Neural cell (in vitro differentiated cells): ENCODE measurements around the gene MISP. TPM values are rescaled to one million over a fixed set of nuclear protein-coding genes. Genes with fewer than 3 reads are reported as not detected.

ENCODE experiments used
- H2AFZ ChIP-seq: fragments of 200-600, 300-800 bp; sonication (generic), shearing (Covaris generic); 2 replicates; pipeline ENCODE4 v1.6.0; 2014; ENCODE audit warnings: low read depth, mild to moderate bottlenecking, antibody characterized with exemption, low read length, moderate library complexity
- H3F3A ChIP-seq: fragments of 200-600 bp; shearing (Covaris generic); 2 replicates; pipeline ENCODE4 v1.6.1; 2016; ENCODE audit warnings: mild to moderate bottlenecking, moderate library complexity, mixed read lengths, antibody characterized with exemption, low read length; ENCODE audit not compliant: insufficient read depth, poor library complexity, severe bottlenecking
- H3K27ac ChIP-seq: fragments of 200-600, 300-800 bp; sonication (generic), shearing (Covaris generic); 2 replicates; pipeline ENCODE4 v1.5.1; 2014; ENCODE audit warnings: mild to moderate bottlenecking, low read length, moderate library complexity
- H3K27me3 ChIP-seq: fragments of 300-800, 200-600 bp; sonication (generic), shearing (Covaris generic); 2 replicates; pipeline ENCODE4 v1.6.0; 2014; ENCODE audit warnings: mild to moderate bottlenecking, low read depth, low read length, moderate library complexity; ENCODE audit not compliant: insufficient read depth
- H3K36me3 ChIP-seq: fragments of 300-800, 200-600 bp; sonication (generic), shearing (Covaris generic); 2 replicates; pipeline ENCODE4 v1.5.1; 2014; ENCODE audit warnings: mild to moderate bottlenecking, antibody characterized with exemption, low read length, moderate library complexity; ENCODE audit not compliant: insufficient read depth
- H3K4me2 ChIP-seq: fragments of 300-800, 200-600 bp; sonication (generic), shearing (Covaris generic); 2 replicates; pipeline ENCODE4 v1.6.0; 2014; ENCODE audit warnings: mild to moderate bottlenecking, low read length
- H3K4me3 ChIP-seq: fragments of 300-800, 200-600 bp; sonication (generic), shearing (Covaris generic); 2 replicates; pipeline ENCODE4 v1.5.1; 2014; ENCODE audit warnings: mild to moderate bottlenecking, low read length, moderate library complexity
- H3K79me2 ChIP-seq: fragments of 200-600 bp; shearing (Covaris generic); replicated peaks from 2 replicates; pipeline ENCODE4 v1.6.0; 2014; ENCODE audit warnings: mild to moderate bottlenecking, low read length, moderate library complexity; ENCODE audit not compliant: insufficient read depth
- H3K9ac ChIP-seq: fragments of 300-800, 200-600 bp; sonication (generic), shearing (Covaris generic); 2 replicates; pipeline ENCODE4 v1.6.1; 2016; ENCODE audit warnings: mild to moderate bottlenecking, low read length, mixed read lengths
- H3K9me2 ChIP-seq: fragments of 200-600 bp; shearing (Covaris generic); 2 replicates; pipeline ENCODE4 v1.6.1; 2016; ENCODE audit warnings: mild to moderate bottlenecking, low read length, mixed read lengths; ENCODE audit not compliant: insufficient read depth
- H3K9me3 ChIP-seq: fragments of 200-600, 300-800 bp; sonication (generic), shearing (Covaris generic); 2 replicates; pipeline ENCODE4 v1.6.1; 2016; ENCODE audit warnings: mild to moderate bottlenecking, mixed run types, low read length, moderate library complexity, mixed read lengths
- H4K20me1 ChIP-seq: fragments of 200-600 bp; shearing (Covaris generic); 2 replicates; pipeline ENCODE4 v1.6.1; 2016; ENCODE audit warnings: mild to moderate bottlenecking, mixed run types; ENCODE audit not compliant: insufficient read depth
- EP300 ChIP-seq: fragments of 450-650 bp; conservative IDR thresholded peaks from 2 replicates; pipeline ENCODE4 v1.6.1; 2014; ENCODE audit warnings: antibody characterized with exemption, mild to moderate bottlenecking, moderate library complexity; ENCODE audit not compliant: poor library complexity, severe bottlenecking
- EZH2 ChIP-seq: fragments of 200-600, 300-800 bp; shearing (Covaris generic), sonication (generic); IDR thresholded peaks from 2 replicates; pipeline ENCODE4 v1.6.1; 2014; ENCODE audit warnings: antibody characterized with exemption, low read length, borderline replicate concordance, mild to moderate bottlenecking; ENCODE audit not compliant: insufficient read depth, poor library complexity, severe bottlenecking
- MXI1 ChIP-seq: fragments of 450-650 bp; conservative IDR thresholded peaks from 2 replicates; pipeline ENCODE4 v1.6.1; 2014; ENCODE audit warnings: antibody characterized with exemption, mild to moderate bottlenecking; ENCODE audit not compliant: poor library complexity, severe bottlenecking
- POLR2AphosphoS5 ChIP-seq: IDR thresholded peaks from 2 replicates; pipeline ENCODE4 v1.6.1; 2012
- RAD21 ChIP-seq: fragments of 450-650 bp; conservative IDR thresholded peaks from 2 replicates; pipeline ENCODE4 v1.6.1; 2014; ENCODE audit warnings: antibody characterized with exemption, mild to moderate bottlenecking, moderate library complexity
- SMC3 ChIP-seq: fragments of 450-650 bp; conservative IDR thresholded peaks from 2 replicates; pipeline ENCODE4 v1.6.1; 2014; ENCODE audit warnings: antibody characterized with exemption, mild to moderate bottlenecking, moderate library complexity; ENCODE audit not compliant: poor library complexity
- TAF1 ChIP-seq: IDR thresholded peaks from 2 replicates; pipeline ENCODE4 v1.6.1; 2012; ENCODE audit warnings: low read depth
- polyA plus RNA-seq: library from polyadenylated mRNA; depleted of rRNA; stranded (reverse); fragments of >200 nt; gene quantifications from 2 replicates; pipeline ENCODE4 v1.2.3, GENCODE V29; 2014
- TF ChIP-seq, protein P1 (sequence below): IDR thresholded peaks from 2 replicates; pipeline ENCODE4 v1.6.1; 2012; ENCODE audit warnings: borderline replicate concordance
- TF ChIP-seq, protein P2 (sequence below): fragments of 450-650 bp; IDR thresholded peaks from 2 replicates; pipeline ENCODE4 v1.5.1; 2014; ENCODE audit warnings: antibody characterized with exemption, mild to moderate bottlenecking, moderate library complexity; ENCODE audit not compliant: poor library complexity, severe bottlenecking

MISP gene
- polyA plus RNA-seq, 1 donor from 2014 or later = 0.98 TPM

DNA sequence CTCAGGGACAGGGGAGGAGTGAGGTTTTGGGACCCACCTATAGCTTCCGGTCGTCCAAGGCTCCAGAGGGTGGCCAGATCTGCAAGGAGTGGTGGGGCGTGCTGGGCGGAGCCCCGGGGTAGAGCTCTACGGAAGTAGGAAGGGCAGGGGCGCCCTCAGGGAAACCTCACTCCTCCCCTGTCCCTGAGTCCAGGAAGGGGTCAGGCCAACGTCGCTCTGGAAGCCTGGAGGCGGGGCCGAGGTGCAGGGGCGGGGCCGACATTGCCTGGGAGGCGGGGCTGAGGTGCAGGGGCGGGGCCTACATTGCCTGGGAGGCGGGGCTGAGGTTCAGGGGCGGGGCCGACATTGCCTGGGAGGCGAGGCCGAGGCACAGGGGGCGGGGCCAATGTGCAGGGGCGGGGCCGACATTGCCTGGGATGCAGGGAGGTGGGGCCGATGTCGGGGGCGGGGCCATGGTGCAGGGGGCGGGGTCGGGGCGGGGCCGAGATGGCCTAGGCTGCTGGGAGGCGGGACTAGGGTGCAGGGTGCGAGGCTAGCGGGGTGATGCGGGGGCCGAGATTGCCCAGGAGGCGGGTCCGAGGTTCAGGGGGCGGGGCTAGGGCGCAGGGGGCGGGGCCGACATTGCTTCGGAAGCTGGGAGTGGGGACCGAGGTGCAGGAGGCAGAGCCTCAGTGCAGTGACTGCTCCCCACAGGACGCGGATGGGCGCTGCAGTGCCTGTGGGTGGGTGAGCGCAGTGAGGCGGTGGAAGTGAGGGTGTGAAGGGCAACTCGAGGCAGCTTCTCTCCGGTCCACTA, 47.1 kb upstream of the MISP start:
- TF ChIP-seq TAF1 = no peak
- no peak for TF ChIP-seq EZH2
- TF ChIP-seq, protein P1, sequence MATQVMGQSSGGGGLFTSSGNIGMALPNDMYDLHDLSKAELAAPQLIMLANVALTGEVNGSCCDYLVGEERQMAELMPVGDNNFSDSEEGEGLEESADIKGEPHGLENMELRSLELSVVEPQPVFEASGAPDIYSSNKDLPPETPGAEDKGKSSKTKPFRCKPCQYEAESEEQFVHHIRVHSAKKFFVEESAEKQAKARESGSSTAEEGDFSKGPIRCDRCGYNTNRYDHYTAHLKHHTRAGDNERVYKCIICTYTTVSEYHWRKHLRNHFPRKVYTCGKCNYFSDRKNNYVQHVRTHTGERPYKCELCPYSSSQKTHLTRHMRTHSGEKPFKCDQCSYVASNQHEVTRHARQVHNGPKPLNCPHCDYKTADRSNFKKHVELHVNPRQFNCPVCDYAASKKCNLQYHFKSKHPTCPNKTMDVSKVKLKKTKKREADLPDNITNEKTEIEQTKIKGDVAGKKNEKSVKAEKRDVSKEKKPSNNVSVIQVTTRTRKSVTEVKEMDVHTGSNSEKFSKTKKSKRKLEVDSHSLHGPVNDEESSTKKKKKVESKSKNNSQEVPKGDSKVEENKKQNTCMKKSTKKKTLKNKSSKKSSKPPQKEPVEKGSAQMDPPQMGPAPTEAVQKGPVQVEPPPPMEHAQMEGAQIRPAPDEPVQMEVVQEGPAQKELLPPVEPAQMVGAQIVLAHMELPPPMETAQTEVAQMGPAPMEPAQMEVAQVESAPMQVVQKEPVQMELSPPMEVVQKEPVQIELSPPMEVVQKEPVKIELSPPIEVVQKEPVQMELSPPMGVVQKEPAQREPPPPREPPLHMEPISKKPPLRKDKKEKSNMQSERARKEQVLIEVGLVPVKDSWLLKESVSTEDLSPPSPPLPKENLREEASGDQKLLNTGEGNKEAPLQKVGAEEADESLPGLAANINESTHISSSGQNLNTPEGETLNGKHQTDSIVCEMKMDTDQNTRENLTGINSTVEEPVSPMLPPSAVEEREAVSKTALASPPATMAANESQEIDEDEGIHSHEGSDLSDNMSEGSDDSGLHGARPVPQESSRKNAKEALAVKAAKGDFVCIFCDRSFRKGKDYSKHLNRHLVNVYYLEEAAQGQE = no peak
- no peak for TF ChIP-seq POLR2AphosphoS5
- no peak for TF ChIP-seq SMC3
- no peak for TF ChIP-seq MXI1
- TF ChIP-seq RAD21 = no peak
- no peak for TF ChIP-seq EP300
- TF ChIP-seq, protein P2, sequence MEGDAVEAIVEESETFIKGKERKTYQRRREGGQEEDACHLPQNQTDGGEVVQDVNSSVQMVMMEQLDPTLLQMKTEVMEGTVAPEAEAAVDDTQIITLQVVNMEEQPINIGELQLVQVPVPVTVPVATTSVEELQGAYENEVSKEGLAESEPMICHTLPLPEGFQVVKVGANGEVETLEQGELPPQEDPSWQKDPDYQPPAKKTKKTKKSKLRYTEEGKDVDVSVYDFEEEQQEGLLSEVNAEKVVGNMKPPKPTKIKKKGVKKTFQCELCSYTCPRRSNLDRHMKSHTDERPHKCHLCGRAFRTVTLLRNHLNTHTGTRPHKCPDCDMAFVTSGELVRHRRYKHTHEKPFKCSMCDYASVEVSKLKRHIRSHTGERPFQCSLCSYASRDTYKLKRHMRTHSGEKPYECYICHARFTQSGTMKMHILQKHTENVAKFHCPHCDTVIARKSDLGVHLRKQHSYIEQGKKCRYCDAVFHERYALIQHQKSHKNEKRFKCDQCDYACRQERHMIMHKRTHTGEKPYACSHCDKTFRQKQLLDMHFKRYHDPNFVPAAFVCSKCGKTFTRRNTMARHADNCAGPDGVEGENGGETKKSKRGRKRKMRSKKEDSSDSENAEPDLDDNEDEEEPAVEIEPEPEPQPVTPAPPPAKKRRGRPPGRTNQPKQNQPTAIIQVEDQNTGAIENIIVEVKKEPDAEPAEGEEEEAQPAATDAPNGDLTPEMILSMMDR = no peak
- Histone ChIP-seq H2AFZ (no peak overlapping the region), H3K79me2 (peaks cover 6% of the 10 kb centered on the region), H3K4me2 (no peak overlapping the region), H3F3A (no peaks in the 10 kb centered on the region), H3K9me3 (no peaks in the 10 kb centered on the region), H3K27ac (no peak overlapping the region), H3K4me3 (no peak overlapping the region), H3K9ac (no peak overlapping the region), H3K36me3 (no peaks in the 10 kb centered on the region), H3K9me2 (no peaks in the 10 kb centered on the region), H4K20me1 (no peaks in the 10 kb centered on the region), H3K27me3 (no peaks in the 10 kb centered on the region)

- Histone ChIP-seq H3F3A (no peaks in the 10 kb centered on the region), H3K4me2 (no peak overlapping the region), H3K79me2 (peaks cover 10% of the 10 kb centered on the region), H3K4me3 (no peak overlapping the region), H3K9me2 (no peaks in the 10 kb centered on the region), H3K9me3 (no peaks in the 10 kb centered on the region), H2AFZ (no peak overlapping the region), H3K27ac (no peak overlapping the region), H4K20me1 (no peaks in the 10 kb centered on the region), H3K36me3 (no peaks in the 10 kb centered on the region), H3K9ac (no peak overlapping the region), H3K27me3 (no peaks in the 10 kb centered on the region)
- TF ChIP-seq TAF1 (no peak), EP300 (no peak), MXI1 (no peak), POLR2AphosphoS5 (no peak), RAD21 (no peak)
- TF ChIP-seq, protein P2 = no peak
- TF ChIP-seq, protein P1 = no peak
Observed at GRCh38 chr19:704447-704741, 46.5 kb upstream of the MISP start.
